GM23338 (cell line): ENCODE measurements around the gene VPS52. TPM values are rescaled to one million over a fixed set of nuclear protein-coding genes. Genes with fewer than 3 reads are reported as not detected.

Experiments
- ATAC-seq: fragments of 200-7000 bp; cut with Tn5 transposase; 3 replicates; pipeline ENCODE4 v1.9.1; 2020
- DNase-seq: peaks from one replicate; pipeline ENCODE4 v3.0.0-alpha.2; 2015; ENCODE audit warnings: low spot score
- H2AFZ ChIP-seq: fragments of 200-600 bp; sonication (generic); 2 replicates; pipeline ENCODE4 v1.8.0; 2016; ENCODE audit warnings: antibody characterized with exemption, mild to moderate bottlenecking, moderate library complexity
- H3F3A ChIP-seq: fragments of 200-600 bp; sonication (generic); replicated peaks from 2 replicates; pipeline ENCODE4 v1.8.0; 2017; ENCODE audit warnings: antibody characterized with exemption, mixed run types, low read depth
- H3K27ac ChIP-seq: fragments of 200-600 bp; sonication (generic); 2 replicates; pipeline ENCODE4 v1.6.1; 2016; ENCODE audit warnings: low read depth
- H3K27me3 ChIP-seq: fragments of 200-600 bp; sonication (generic); 2 replicates; pipeline ENCODE4 v1.8.0; 2016; ENCODE audit warnings: mild to moderate bottlenecking, mixed run types, moderate library complexity; ENCODE audit not compliant: insufficient read depth
- H3K36me3 ChIP-seq: fragments of 200-600 bp; sonication (generic); 2 replicates; pipeline ENCODE4 v1.8.0; 2016; ENCODE audit warnings: mild to moderate bottlenecking; ENCODE audit not compliant: insufficient read depth
- H3K4me1 ChIP-seq: fragments of 200-600 bp; sonication (generic); 2 replicates; pipeline ENCODE4 v1.8.0; 2016; ENCODE audit warnings: mild to moderate bottlenecking, moderate library complexity; ENCODE audit not compliant: insufficient read depth
- H3K4me2 ChIP-seq: fragments of 200-600 bp; sonication (generic); 2 replicates; pipeline ENCODE4 v1.7.1; 2017; ENCODE audit warnings: mixed run types
- H3K4me3 ChIP-seq: fragments of 200-600 bp; sonication (generic); 2 replicates; pipeline ENCODE4 v1.6.1; 2016; ENCODE audit warnings: mixed run types
- H3K79me2 ChIP-seq: fragments of 200-600 bp; sonication (generic); replicated peaks from 2 replicates; pipeline ENCODE4 v1.8.0; 2017; ENCODE audit warnings: mild to moderate bottlenecking; ENCODE audit not compliant: insufficient read depth
- H3K9me2 ChIP-seq: fragments of 200-600 bp; sonication (generic); 2 replicates; pipeline ENCODE4 v1.8.0; 2017; ENCODE audit not compliant: insufficient read depth
- H4K20me1 ChIP-seq: fragments of 200-600 bp; sonication (generic); replicated peaks from 2 replicates; pipeline ENCODE4 v1.8.0; 2017; ENCODE audit warnings: mild to moderate bottlenecking; ENCODE audit not compliant: insufficient read depth
- H3K27ac Mint-ChIP-seq: 2 replicates; pipeline ENCODE4 v1.8.0; 2020; ENCODE audit warnings: inconsistent platforms, mild to moderate bottlenecking, moderate library complexity, mixed read lengths
- H3K27me3 Mint-ChIP-seq: 3 replicates; pipeline ENCODE4 v1.8.0; 2022; ENCODE audit warnings: low read depth, mild to moderate bottlenecking, moderate library complexity, mixed read lengths, inconsistent platforms; ENCODE audit not compliant: insufficient read depth, poor library complexity
- H3K36me3 Mint-ChIP-seq: 3 replicates; pipeline ENCODE4 v1.8.0; 2021; ENCODE audit warnings: low read depth, mild to moderate bottlenecking, inconsistent platforms, moderate library complexity, mixed read lengths
- H3K4me1 Mint-ChIP-seq: 3 replicates; pipeline ENCODE4 v1.8.0; 2020; ENCODE audit warnings: mild to moderate bottlenecking, inconsistent platforms, mixed read lengths
- H3K4me3 Mint-ChIP-seq: 3 replicates; pipeline ENCODE4 v1.8.0; 2021; ENCODE audit warnings: moderate library complexity, mild to moderate bottlenecking, inconsistent platforms, mixed read lengths
- H3K9me3 Mint-ChIP-seq: 3 replicates; pipeline ENCODE4 v1.8.0; 2020; ENCODE audit warnings: moderate library complexity, mild to moderate bottlenecking, inconsistent platforms, mixed read lengths
- CREB1 ChIP-seq: fragments of 250-450 bp; sonication (Bioruptor Pico); IDR thresholded peaks from 2 replicates; pipeline ENCODE4 v1.5.0; 2020; ENCODE audit warnings: low read depth, mild to moderate bottlenecking, moderate library complexity
- EZH2 ChIP-seq: fragments of 200-600 bp; sonication (generic); IDR thresholded peaks from one replicate; pipeline ENCODE4 v1.8.0; 2017; ENCODE audit warnings: antibody characterized with exemption, mild to moderate bottlenecking, low read depth; ENCODE audit not compliant: unreplicated experiment
- EZH2phosphoT487 ChIP-seq: fragments of 200-600 bp; sonication (generic); IDR thresholded peaks from one replicate; pipeline ENCODE4 v1.8.1; 2018; ENCODE audit warnings: antibody characterized with exemption; ENCODE audit not compliant: unreplicated experiment
- JUNB ChIP-seq: IDR thresholded peaks from one replicate; pipeline ENCODE4 v1.6.1; 2016; ENCODE audit warnings: antibody characterized with exemption; ENCODE audit not compliant: unreplicated experiment
- NANOG ChIP-seq: IDR thresholded peaks from 2 replicates; pipeline ENCODE4 v1.6.1; 2016; ENCODE audit warnings: antibody characterized with exemption, borderline replicate concordance
- STAT1 ChIP-seq: IDR thresholded peaks from one replicate; pipeline ENCODE4 v1.6.1; 2016; ENCODE audit warnings: antibody characterized with exemption; ENCODE audit not compliant: unreplicated experiment
- ZNF331 ChIP-seq: fragments of 250-450 bp; sonication (Bioruptor Pico); IDR thresholded peaks from 2 replicates; pipeline ENCODE4 v1.5.0; 2020; ENCODE audit warnings: low read depth, mild to moderate bottlenecking, moderate library complexity
- polyA plus RNA-seq: library from polyadenylated mRNA; unstranded; fragments of >200 nt; fragmentation: Nextera tagmentation; extraction: Ambion mirVana; gene quantifications from 2 replicates; pipeline ENCODE4 v1.2.1, GENCODE V29; 2016
- total RNA-seq: library from RNA; depleted of rRNA; stranded (reverse); fragments of >200 nt; shearing (Covaris generic); gene quantifications from 2 replicates; pipeline ENCODE4 v1.2.3, GENCODE V29; 2014
- TF ChIP-seq, protein P1 (sequence below): IDR thresholded peaks from one replicate; pipeline ENCODE4 v1.6.1; 2018; ENCODE audit warnings: antibody characterized with exemption; ENCODE audit not compliant: unreplicated experiment
- TF ChIP-seq, protein P2 (sequence below): fragments of 250-450 bp; sonication (Bioruptor Pico); IDR thresholded peaks from 2 replicates; pipeline ENCODE4 v1.5.0; 2020; ENCODE audit warnings: mild to moderate bottlenecking, moderate library complexity

The VPS52 gene
- total and polyA plus RNA-seq, 2 experiments from 2014 or later: 27.9 to 31.1 TPM

DNA sequence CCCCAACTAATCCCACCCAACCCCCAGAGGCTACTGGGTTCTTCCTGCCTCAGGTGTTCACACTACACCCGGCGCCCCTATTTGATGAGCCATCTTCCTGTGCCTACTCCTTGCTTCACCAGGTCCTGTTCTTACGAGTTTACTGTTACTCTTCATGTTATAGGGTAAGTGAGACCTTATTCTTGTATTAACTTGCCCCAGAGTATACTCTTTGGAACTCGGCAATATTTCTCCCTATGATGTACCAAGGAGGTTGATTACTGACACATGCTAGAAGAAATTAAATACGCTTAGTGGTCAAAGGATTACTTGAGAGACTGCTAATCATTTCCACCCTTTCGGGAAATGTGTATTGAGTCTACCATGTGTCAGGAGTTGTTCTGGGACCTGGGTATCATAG is 54.4 kb downstream of the VPS52 start:
- no peak overlapping the region for H3K27ac Mint-ChIP-seq
- ATAC-seq (no peak), DNase-seq (no peak)
- peaks cover 3% of the 10 kb centered on the region; the same call in 1 of the 3 replicates for H3K9me3 Mint-ChIP-seq
- H3K27me3 Mint-ChIP-seq: peaks cover 70% of the 10 kb centered on the region
- H3K36me3 Mint-ChIP-seq: no peaks in the 10 kb centered on the region; the same call in 2 of the 3 replicates
- H3K9me2 ChIP-seq: no peaks in the 10 kb centered on the region
- H3K27ac ChIP-seq: no peak overlapping the region
- H3K27me3 ChIP-seq: peaks cover 93% of the 10 kb centered on the region
- no peak overlapping the region for H3K4me3 Mint-ChIP-seq
- TF ChIP-seq STAT1 (no peak), NANOG (no peak), EZH2phosphoT487 (no peak), CREB1 (CRISPR knock-in tag) (no peak), ZNF331 (CRISPR knock-in tag) (no peak), EZH2 (no peak), JUNB (no peak)
- TF ChIP-seq, protein P1, sequence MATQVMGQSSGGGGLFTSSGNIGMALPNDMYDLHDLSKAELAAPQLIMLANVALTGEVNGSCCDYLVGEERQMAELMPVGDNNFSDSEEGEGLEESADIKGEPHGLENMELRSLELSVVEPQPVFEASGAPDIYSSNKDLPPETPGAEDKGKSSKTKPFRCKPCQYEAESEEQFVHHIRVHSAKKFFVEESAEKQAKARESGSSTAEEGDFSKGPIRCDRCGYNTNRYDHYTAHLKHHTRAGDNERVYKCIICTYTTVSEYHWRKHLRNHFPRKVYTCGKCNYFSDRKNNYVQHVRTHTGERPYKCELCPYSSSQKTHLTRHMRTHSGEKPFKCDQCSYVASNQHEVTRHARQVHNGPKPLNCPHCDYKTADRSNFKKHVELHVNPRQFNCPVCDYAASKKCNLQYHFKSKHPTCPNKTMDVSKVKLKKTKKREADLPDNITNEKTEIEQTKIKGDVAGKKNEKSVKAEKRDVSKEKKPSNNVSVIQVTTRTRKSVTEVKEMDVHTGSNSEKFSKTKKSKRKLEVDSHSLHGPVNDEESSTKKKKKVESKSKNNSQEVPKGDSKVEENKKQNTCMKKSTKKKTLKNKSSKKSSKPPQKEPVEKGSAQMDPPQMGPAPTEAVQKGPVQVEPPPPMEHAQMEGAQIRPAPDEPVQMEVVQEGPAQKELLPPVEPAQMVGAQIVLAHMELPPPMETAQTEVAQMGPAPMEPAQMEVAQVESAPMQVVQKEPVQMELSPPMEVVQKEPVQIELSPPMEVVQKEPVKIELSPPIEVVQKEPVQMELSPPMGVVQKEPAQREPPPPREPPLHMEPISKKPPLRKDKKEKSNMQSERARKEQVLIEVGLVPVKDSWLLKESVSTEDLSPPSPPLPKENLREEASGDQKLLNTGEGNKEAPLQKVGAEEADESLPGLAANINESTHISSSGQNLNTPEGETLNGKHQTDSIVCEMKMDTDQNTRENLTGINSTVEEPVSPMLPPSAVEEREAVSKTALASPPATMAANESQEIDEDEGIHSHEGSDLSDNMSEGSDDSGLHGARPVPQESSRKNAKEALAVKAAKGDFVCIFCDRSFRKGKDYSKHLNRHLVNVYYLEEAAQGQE: no peak
- TF ChIP-seq, protein P2, sequence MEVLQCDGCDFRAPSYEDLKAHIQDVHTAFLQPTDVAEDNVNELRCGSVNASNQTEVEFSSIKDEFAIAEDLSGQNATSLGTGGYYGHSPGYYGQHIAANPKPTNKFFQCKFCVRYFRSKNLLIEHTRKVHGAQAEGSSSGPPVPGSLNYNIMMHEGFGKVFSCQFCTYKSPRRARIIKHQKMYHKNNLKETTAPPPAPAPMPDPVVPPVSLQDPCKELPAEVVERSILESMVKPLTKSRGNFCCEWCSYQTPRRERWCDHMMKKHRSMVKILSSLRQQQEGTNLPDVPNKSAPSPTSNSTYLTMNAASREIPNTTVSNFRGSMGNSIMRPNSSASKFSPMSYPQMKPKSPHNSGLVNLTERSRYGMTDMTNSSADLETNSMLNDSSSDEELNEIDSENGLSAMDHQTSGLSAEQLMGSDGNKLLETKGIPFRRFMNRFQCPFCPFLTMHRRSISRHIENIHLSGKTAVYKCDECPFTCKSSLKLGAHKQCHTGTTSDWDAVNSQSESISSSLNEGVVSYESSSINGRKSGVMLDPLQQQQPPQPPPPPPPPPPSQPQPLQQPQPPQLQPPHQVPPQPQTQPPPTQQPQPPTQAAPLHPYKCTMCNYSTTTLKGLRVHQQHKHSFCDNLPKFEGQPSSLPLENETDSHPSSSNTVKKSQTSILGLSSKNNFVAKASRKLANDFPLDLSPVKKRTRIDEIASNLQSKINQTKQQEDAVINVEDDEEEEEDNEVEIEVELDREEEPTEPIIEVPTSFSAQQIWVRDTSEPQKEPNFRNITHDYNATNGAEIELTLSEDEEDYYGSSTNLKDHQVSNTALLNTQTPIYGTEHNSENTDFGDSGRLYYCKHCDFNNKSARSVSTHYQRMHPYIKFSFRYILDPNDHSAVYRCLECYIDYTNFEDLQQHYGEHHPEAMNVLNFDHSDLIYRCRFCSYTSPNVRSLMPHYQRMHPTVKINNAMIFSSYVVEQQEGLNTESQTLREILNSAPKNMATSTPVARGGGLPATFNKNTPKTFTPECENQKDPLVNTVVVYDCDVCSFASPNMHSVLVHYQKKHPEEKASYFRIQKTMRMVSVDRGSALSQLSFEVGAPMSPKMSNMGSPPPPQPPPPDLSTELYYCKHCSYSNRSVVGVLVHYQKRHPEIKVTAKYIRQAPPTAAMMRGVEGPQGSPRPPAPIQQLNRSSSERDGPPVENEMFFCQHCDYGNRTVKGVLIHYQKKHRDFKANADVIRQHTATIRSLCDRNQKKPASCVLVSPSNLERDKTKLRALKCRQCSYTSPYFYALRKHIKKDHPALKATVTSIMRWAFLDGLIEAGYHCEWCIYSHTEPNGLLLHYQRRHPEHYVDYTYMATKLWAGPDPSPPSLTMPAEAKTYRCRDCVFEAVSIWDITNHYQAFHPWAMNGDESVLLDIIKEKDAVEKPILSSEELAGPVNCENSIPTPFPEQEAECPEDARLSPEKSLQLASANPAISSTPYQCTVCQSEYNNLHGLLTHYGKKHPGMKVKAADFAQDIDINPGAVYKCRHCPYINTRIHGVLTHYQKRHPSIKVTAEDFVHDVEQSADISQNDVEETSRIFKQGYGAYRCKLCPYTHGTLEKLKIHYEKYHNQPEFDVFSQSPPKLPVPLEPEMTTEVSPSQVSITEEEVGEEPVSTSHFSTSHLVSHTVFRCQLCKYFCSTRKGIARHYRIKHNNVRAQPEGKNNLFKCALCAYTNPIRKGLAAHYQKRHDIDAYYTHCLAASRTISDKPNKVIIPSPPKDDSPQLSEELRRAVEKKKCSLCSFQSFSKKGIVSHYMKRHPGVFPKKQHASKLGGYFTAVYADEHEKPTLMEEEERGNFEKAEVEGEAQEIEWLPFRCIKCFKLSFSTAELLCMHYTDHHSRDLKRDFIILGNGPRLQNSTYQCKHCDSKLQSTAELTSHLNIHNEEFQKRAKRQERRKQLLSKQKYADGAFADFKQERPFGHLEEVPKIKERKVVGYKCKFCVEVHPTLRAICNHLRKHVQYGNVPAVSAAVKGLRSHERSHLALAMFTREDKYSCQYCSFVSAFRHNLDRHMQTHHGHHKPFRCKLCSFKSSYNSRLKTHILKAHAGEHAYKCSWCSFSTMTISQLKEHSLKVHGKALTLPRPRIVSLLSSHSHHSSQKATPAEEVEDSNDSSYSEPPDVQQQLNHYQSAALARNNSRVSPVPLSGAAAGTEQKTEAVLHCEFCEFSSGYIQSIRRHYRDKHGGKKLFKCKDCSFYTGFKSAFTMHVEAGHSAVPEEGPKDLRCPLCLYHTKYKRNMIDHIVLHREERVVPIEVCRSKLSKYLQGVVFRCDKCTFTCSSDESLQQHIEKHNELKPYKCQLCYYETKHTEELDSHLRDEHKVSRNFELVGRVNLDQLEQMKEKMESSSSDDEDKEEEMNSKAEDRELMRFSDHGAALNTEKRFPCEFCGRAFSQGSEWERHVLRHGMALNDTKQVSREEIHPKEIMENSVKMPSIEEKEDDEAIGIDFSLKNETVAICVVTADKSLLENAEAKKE (CRISPR knock-in tag): no peak
- H4K20me1 ChIP-seq: peaks cover 8% of the 10 kb centered on the region
- H3K4me3 ChIP-seq: no peak overlapping the region
- no peaks in the 10 kb centered on the region for H3K36me3 ChIP-seq
- H3K4me2 ChIP-seq: no peak overlapping the region
- peaks cover 21% of the 10 kb centered on the region for H3K4me1 ChIP-seq
- H3K79me2 ChIP-seq: no peaks in the 10 kb centered on the region
- H2AFZ ChIP-seq: no peak overlapping the region
- H3F3A ChIP-seq: peaks cover 4% of the 10 kb centered on the region; the same call in 1 of the 2 replicates
- peaks cover 23% of the 10 kb centered on the region for H3K4me1 Mint-ChIP-seq
